NCI-H1092 treated with DMSO at 0.1 percent for 48 hours (cell line): ENCODE results near the gene CCDC47.
A peak's percentile ranks its signal among the peaks of the same experiment; 100 is the strongest.
"Not testable (repeated sequence)": the region's sequence is repeated elsewhere in the genome, so short reads cannot be mapped to it uniquely, and the experiment has no call there.

Source experiments
- DNase-seq: peaks from one replicate; lab custom pipeline; 2025; lab: John Stamatoyannopoulos, UW

The CCDC47 gene

GRCh38 chr17:63722403-63722802 is 51.0 kb downstream of the CCDC47 start:
- no peak for DNase-seq

GRCh38 chr17:63720194-63720593 is 53.2 kb downstream of the CCDC47 start:
- not testable (repeated sequence) for DNase-seq

- no peak for DNase-seq
Measured at GRCh38 chr17:63718988-63719387, 54.4 kb downstream of the CCDC47 start.

- DNase-seq, result no peak
Measured at GRCh38 chr17:63716426-63716825, 57.0 kb downstream of the CCDC47 start.

GRCh38 chr17:63714550-63715277 is 58.7 kb downstream of the CCDC47 start:
- no peak for DNase-seq

GRCh38 chr17:63709110-63709509 is 64.3 kb downstream of the CCDC47 start:
- DNase-seq, result no peak

- no peak for DNase-seq
Measured at GRCh38 chr17:63707151-63707550, 66.2 kb downstream of the CCDC47 start.

- no peak for DNase-seq
Measured at GRCh38 chr17:63706336-63707082, 66.9 kb downstream of the CCDC47 start.

- DNase-seq, result no peak
Measured at GRCh38 chr17:63705657-63706056, 67.7 kb downstream of the CCDC47 start.

GRCh38 chr17:63704836-63705235 is 68.6 kb downstream of the CCDC47 start:
- DNase-seq, result no peak

GRCh38 chr17:63704259-63704576 is 69.2 kb downstream of the CCDC47 start:
- no peak for DNase-seq

- no peak for DNase-seq
Measured at GRCh38 chr17:63703556-63704258, 69.7 kb downstream of the CCDC47 start.

- no peak for DNase-seq
Measured at GRCh38 chr17:63703029-63703428, 70.4 kb downstream of the CCDC47 start.

- DNase-seq, result no peak
Measured at GRCh38 chr17:63702721-63703015, 70.7 kb downstream of the CCDC47 start.

GRCh38 chr17:63701868-63702720 is 71.3 kb downstream of the CCDC47 start:
- DNase-seq, result no peak

- no peak for DNase-seq
Measured at GRCh38 chr17:63701456-63701820, 72.0 kb downstream of the CCDC47 start.

GRCh38 chr17:63700528-63701455 is 72.6 kb downstream of the CCDC47 start:
- DNase-seq, result peak; percentile 66

- DNase-seq, result peak; percentile 83
Measured at GRCh38 chr17:63699638-63700527, 73.5 kb downstream of the CCDC47 start, which contains the start of gene LIMD2. Gene LIMD2, minus strand, starts transcription at chr17:63700125. Its CDS starts 827 bp downstream, at chr17:63699298.

- peak; percentile 31 for DNase-seq
Measured at GRCh38 chr17:63698886-63699637, 74.3 kb downstream of the CCDC47 start.
